Stimulated activated CD4-positive, alpha-beta T cell treated with anti-CD3 and anti-CD28 coated beads, Interleukin-4, amount 100 ng/mL, for 48 hours (primary cell): Measurements from ENCODE around the gene STRC.
"Not testable (repeated sequence)": the region's sequence is repeated elsewhere in the genome, so short reads cannot be mapped to it uniquely, and the experiment has no call there.

ENCODE experiments used
- DNase-seq, 2 donors: peaks; one replicate each; pipeline ENCODE4 v3.0.0-alpha.2; 2020; ENCODE audit warnings: low read depth in 2 of 2

Gene STRC

DNA sequence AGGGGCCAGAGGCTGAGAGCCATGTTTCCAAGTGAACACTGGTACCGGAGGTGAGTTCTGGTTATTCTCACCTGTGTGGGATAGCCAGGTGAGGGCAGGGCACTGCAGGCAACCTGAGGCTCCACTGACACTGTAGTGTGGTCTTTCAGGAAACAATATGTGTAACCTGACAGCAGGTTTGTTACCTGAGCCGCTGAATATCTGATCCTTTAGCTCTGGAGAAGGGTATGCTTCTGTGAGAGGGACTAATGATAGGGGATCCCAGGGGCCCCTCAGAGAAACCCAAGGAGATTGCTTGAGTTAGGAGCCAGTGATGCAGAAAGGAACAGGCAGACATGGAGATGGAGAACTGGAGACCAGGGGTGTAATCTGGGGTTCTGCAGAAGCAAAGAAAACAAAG lies at the start of gene STRC:
Gene STRC (minus strand): TSS at position 101 of the 400 bp plus-strand sequence. CDS start 78 bp downstream, at position 23.
- not testable (repeated sequence) for DNase-seq

GRCh38 chr15:43666177-43666576 lies 47.6 kb upstream of the STRC start:
- not testable (repeated sequence) for DNase-seq

GRCh38 chr15:43663333-43663732 lies 44.7 kb upstream of the STRC start:
- not testable (repeated sequence) for DNase-seq

DNA sequence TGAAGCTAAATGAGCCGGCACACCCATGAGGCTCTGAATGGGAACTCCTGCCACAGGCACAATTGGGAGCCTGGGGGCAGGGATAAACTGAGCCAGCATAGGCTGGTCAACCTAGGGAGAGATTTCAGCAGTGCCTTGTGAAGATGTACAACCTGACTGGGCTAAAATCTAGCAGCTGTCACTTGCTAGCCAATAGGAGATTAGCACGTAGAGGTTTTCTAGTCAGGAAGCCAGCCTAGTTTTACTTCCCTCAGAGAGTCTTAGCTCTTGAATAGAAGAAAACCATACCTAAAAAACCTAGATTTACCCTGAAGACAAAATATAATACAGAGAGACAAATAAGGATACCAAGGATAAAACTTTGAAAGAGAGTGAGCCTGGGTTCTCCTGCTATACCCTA lies 43.7 kb upstream of the STRC start:
- DNase-seq = not testable (repeated sequence)

GRCh38 chr15:43659727-43660126 lies 41.1 kb upstream of the STRC start:
- DNase-seq = not testable (repeated sequence)

DNA sequence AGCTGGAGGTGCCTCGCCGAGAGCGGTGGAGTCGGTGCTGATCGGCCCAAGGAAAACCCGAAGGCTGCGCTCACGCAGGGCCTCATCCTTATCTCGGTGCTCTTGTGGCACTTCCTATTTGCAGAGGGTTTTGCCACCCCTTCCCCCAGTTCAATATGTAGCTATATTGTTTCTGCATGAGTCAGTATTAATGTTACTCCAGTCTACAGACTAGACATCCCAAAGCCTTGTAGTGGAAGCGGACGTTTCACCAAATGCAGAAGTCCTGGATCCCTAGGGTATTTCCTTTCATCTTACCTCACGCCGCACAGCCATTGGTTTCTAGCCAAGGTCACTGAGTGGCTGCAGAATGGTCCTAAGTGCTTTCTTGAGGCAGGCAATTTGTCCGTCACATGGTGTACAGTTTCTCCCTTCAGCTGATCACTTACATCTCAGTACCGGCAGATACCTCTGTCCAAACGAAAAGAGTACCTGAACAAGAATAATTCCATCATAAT lies 30.9 kb upstream of the STRC start:
- DNase-seq = not testable (repeated sequence)

DNA sequence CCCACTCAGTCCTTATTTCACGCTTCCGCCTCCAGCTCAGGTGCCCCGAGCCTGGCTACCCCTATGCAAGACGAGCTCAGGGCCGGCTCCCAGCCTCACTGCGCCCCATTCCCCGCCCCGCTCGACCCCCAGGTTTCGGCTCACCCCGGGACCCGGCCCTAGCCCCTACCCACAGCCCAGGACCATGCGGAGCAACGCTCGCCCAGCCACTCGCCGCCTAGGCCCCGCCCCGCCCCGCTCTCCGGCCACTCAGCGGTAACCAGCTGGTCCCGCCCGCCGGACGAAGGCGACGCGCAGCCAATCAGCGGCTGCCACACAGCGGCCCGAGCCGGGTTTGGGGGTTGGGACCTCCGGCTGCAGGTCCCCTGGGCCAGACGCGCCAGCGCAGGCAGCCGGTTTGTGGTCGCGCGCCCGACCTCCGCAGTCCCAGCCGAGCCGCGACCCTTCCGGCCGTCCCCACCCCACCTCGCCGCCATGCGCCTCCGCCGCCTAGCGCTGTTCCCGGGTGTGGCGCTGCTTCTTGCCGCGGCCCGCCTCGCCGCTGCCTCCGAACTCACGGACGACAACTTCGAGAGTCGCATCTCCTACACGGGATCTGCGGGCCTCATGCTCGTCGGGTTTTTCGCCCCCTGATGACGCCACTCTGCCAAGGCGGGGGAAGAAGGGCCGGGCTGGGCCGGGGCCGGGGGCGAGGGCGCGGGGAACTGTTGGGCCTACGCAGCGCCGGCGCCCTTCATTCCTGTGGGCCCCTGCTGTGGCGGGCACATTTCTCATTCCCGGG lies 30.2 kb upstream of the STRC start, which contains the start of gene CATSPER2:
Gene CATSPER2 (minus strand): TSS at position 196 of the 781 bp plus-strand sequence. CDS start 783 bp downstream, outside the sequence.
- no peak for DNase-seq

- not testable (repeated sequence) for DNase-seq
Measured at GRCh38 chr15:43638464-43639204, 20.0 kb upstream of the STRC start.

GRCh38 chr15:43626937-43627336 lies 8.3 kb upstream of the STRC start:
- DNase-seq = not testable (repeated sequence)

DNA sequence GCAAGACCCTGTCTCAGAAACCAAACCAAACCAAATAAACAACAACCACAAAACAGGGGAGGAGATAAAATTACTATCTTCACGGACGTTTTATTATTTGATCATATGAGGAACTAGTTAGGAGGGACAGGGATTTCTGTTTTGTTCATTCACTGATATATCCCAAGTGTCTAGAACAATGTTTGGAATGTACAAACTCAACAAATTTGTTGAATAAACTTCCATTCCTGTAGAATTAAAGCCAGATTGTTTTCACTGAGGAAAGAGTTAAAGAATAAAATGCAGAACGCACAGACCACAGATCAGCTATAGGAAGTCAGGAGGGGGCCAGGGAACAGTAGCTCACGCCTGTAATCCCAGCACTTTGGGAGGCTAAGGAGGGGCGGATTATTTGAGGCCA lies 6.5 kb upstream of the STRC start:
- no peak for DNase-seq

DNA sequence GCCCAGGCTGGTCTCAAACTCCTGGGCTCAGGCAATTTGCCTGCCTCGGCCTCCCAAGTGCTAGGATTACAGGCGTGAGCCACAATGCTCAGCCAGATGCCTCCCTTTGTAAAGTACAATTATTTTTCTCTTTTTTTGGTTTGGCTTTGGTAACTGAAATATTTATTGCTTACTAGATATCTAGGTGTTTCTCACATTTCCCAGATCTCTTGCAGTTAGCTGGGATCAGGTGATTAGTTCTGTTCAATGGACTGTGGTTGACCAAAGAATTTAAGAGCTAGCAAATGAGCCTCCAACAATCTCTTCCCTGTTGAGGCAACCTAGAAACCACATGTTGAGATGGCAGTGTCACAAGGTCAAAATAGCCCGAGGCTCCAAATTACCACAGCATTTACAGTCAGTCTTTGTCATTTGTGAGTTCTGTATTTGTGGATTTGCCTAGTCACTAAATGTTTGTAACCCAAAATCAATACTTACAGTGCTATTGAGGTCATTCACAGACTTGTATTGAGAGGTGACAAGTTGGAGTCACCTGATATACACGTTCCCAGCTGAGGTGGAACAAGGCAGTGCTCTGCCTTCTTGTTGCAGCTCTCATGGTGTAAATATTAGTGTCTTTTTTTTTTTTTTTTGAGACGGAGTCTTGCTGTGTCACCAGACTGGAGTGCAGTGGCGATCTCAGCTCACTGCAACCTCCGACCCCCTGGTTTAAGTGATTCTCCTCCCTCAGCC lies 3.6 kb upstream of the STRC start:
- not testable (repeated sequence) for DNase-seq

DNA sequence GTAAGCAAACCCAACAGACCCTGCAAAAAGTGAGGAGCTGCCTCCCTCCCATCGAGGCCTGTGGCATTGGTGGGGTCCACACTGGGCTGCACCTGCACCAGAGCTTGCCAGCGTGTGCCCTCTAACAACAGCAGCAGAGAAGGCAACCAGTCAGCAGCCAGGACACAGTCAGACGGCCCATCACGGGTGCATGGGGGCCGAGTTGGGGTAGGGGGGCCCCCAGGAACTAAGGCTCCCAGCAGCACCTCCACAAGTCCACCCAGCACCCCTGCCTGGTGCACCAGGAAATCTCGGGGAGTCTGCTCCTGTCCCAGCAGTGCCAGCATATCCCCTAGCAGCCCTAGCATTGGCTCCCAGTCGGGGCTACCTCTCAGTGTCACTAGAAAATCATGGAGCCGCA lies 850 bp downstream of the STRC start:
- not testable (repeated sequence) for DNase-seq

GRCh38 chr15:43602233-43602632 lies 16.4 kb downstream of the STRC start:
- DNase-seq = not testable (repeated sequence)

DNA sequence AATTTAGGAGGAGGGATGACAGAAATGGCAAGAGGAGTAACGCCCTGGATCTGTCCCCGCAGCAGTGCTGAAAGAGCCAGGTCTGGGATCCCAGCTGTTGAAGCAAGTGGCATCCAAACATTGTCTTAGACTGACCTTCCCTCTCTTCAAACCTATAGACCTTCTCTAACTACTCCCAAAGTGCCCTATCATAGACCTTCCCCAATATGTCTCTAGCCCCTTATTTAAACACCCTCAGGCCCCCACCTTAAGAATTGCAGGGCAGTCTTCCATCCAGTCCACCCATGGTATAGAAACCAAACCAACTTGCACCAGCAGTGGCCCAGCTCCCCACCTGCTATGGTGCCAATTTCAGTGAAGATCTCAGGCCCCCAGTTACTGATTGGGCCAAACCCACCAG lies 18.4 kb downstream of the STRC start:
- not testable (repeated sequence) for DNase-seq

GRCh38 chr15:43599131-43599530 lies 19.5 kb downstream of the STRC start:
- DNase-seq = not testable (repeated sequence)

GRCh38 chr15:43593328-43594190 lies 25.0 kb downstream of the STRC start, which contains the start of gene CKMT1B:
Gene CKMT1B (plus strand): TSS chr15:43594027. CDS start chr15:43594219, 192 bp downstream.
- not testable (repeated sequence) for DNase-seq

- not testable (repeated sequence) for DNase-seq
Measured at GRCh38 chr15:43592841-43593240, 25.8 kb downstream of the STRC start.

DNA sequence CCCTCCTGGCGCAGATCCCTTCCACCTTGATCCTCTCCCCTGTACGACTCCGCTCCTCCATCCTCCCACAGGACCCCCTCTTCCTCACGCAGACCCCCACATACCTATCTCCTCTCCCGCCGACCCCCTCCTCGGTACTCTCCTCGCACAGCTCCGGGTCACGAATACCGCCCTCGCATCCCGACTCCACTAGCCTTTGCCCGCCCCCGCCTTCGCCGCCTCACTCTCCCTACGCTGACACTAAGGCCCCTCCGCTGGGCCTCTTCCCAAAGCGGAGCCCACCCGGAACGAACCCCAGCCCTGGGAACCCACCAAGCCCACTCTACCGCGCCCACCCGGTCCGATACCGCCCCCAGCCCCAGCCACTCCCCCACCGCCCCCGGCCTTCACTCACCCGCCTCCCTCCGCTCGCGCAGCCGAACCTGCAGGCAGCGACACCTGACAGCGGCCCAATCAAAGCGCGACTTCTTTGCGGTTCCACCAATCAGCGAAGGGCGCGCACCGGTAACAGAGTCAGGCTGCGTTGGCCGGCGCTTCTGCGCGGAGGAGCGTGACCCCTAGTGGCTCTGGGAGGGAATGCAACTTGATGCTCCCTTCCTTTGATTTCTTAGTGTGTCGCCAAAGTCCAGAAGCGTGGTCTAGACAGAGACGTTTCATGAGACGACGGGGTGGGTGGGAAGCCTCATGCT lies 28.7 kb downstream of the STRC start, which contains the start of gene PPIP5K1:
Gene PPIP5K1 (minus strand): TSS at position 431 of the 689 bp plus-strand sequence. CDS start 5,704 bp downstream, outside the sequence.
- DNase-seq = not testable (repeated sequence)

- not testable (repeated sequence) for DNase-seq
Measured at GRCh38 chr15:43574607-43575006, 44.0 kb downstream of the STRC start.

DNA sequence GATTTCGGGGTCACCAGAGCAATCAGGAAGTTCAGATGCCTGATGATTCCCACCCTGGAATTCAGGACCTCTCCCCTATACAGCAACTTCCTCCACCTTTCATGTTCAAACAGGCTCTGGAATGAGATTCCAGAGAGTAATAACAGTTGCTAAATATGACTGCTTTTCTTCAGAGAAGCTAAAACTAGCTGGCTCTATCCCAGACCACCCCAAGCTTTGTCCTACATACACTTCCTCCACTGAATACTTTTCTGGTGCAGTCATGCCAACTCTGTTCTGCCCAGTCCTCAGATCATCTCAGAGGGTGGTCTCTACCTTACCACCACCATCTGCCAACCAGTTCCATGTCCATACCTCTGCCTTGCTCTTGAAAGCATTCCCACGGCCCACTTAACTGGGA lies 52.0 kb downstream of the STRC start:
- not testable (repeated sequence) for DNase-seq
